ENCODE data around the gene RNF34.

RNF34 gene

DNA sequence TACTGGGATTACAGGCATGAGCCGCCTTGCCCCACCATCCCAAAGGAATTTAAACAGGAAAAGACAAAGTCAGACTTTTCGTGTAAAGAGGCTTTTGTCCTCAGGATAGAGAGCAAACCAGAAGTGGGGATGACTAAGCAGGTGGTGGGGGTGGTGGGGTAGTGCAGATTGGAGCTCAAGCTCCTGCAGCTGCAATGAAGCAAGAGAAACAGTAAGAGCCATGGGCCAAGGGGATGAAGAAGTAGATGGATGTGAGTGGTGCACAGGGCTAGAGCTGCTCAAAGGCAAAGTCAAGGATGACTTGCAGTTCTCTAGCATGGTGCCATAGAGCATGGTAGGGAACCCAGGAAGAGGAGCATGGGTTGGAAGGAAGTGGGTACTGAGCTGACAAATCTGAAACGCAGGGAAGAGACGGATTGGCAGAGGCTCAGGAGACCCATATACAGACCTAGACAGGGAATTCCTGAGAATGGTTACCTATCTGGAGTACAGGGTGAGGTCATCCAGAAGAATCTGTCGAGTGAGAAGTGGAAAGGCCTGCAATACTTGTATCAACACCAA, 11.4 kb upstream of the RNF34 start:
- in situ Hi-C loops (cut with MboI; ENCODE audit: low sequenced_read_pairs): no loop called here

DNA sequence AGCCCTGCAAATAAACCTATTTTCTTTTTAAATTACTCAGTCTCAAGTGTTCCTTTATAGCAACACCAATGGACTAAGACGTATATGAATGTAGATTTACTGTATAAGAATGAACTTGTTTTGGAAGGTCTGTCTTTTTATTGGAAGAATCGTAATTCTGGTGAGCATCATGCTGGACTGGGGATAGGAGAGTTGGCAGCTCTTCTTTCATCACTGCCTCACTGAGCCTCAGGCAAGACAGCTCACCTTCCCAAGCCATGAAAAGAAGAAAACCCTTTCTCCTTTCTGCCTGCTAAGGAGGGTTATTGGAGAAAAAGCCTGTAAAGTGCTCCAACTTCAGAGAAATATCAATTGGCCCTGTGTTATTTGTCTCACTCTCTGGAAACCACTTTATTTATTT, 9.1 kb upstream of the RNF34 start:
- in situ Hi-C loops (cut with MboI; ENCODE audit: low sequenced_read_pairs): no loop called here

DNA sequence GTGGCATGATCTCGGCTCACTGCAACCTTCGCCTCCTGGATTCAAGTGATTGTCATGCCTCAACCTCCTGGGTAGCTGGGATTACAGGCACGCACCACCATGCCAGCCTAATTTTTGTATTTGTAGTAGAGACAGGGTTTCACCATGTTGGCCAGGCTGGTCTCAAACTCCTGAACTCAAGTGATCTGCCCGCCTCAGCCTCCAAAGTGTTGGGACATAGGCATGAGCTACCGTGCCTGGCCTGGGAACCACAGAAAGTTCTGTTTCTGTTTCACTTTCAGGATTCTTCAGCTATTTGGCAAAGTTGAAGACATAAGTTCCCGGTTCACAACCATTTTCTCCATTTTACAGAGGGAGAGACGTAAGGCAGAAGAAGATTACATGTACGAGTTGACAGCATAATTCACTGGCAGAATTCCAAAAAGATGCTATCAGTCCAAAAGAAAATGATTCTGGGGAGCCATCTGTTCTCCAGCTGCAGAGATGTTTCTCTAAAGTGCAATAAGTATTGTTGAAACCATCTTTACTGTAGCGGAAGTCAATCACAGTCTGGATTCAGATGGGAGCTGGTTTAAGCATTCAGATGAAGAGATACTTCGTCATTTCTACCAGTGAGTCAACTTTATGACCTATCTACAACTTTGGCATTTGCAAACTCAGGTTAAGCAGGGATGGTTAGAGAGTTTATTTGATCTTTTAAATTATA, 8.1 kb upstream of the RNF34 start:
- in situ Hi-C loops (cut with MboI; ENCODE audit: low sequenced_read_pairs): no loop called here

DNA sequence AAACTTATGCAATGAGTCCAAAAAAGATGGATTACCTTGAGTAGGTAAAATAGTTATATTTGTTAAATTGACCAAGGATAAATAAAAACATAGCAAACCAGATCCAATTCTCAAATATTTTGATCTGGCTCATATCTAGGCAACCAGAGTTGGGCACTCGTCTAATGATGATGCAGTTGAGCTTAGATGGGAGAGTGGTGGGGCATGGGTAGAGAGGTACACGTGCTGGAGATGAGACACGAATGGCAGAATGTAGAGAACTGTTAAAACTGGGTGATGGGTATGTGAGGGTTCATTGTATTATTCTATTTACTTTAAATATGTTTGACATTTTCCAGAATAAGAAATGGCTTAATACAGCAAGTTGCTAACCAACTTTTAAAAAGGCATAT, 7.6 kb upstream of the RNF34 start:
- in situ Hi-C loops (cut with MboI; ENCODE audit: low sequenced_read_pairs): no loop called here

DNA sequence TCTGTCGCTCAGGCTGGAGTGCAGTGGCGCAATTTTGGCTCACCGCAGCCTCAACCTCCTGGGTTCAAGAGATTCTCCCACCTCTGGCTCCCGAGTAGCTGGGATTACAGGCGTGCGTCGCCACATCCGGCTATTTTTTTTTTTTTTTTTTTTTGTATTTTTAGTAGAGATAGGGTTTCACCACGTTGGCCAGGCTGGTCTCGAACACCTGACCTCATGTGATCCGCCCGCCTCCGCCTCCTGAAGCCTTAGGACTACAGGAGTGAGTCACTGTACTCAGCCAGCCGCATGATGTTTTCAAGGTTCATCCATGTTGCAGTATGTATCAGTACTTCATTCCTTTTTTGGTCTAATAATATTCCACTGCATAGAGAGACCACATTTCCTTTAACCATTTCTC, 2.4 kb upstream of the RNF34 start:
- in situ Hi-C loops (cut with MboI; ENCODE audit: low sequenced_read_pairs): no loop called here

DNA sequence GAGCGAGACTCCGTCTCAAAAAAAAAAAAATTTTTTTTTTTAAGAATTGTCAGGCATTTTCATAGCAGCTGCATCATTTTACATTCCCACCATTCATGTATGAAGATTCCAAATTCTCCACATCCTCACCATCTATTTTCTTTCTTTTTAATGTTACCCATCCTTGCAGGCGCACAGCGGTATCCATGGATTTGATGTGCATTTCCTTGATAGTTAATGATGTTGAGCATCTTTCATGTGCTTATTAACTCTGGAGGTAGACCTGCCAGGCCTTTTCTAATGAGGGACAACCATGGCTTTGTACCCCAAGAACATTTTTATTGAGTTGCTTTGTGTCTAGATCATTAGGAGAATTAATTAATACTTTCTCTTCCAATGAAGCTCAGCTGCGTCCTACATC, 1.6 kb upstream of the RNF34 start:
- in situ Hi-C loops (cut with MboI; ENCODE audit: low sequenced_read_pairs): no loop called here

DNA sequence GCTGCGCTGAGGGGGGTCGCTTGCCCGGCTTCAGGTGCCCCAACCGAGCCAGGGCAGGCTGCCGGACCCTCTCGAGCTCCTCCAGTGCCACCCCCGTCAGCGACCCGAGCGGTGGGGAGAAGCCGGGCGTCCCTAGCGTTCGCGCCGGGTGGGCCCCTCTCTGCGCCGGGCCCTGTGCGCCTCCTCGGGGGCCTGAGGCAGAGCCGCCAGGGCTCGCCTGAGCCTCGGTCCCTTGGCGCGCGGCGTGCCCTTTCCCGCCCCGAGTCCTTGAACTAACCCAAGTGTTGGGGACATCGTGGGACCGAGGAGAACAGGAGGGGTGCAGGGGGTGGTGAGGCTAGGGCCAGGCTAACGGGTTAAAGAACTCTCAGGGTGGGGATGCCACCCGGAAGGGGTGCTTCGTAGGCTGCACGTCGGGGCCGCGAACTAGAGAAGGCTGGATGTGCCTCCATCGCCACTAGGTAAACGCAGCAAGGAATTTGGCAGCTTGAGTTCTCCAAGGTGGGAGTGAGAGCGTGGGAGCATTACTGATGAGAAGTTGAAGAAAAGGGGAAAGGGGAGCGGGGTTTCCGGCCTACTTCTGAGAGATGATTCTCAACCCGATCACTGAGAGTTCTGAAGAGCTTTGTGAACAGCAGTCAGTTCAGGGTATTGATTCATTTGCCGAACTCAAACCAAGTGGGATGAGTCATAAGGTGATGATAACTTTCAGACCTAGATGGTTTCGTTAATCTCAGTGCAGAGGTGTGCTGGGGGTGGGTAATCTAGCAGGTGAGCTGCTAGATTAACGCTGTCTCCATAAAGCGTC, 618 bp downstream of the RNF34 start:
- in situ Hi-C loops (cut with MboI; ENCODE audit: low sequenced_read_pairs): no loop called here

DNA sequence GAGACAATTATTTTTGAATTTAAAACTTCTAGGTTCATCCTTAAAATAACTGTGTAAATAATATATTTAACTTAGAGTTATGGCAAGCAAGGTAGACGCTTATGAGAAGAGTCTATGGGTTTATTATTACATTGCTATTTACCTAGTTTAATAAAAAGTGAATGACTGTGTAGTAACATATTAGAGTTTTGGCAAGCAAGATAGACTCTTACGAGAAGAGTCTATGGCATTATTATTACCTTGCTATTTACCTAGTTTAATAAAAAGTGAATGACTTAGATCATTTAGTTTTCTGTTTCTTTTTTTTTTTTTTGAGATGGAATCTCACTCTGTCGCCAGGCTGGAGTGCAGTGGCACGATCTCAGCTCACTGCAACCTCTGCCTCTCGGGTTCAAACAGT, 3.8 kb downstream of the RNF34 start:
- in situ Hi-C loops (cut with MboI; ENCODE audit: low sequenced_read_pairs): no loop called here

DNA sequence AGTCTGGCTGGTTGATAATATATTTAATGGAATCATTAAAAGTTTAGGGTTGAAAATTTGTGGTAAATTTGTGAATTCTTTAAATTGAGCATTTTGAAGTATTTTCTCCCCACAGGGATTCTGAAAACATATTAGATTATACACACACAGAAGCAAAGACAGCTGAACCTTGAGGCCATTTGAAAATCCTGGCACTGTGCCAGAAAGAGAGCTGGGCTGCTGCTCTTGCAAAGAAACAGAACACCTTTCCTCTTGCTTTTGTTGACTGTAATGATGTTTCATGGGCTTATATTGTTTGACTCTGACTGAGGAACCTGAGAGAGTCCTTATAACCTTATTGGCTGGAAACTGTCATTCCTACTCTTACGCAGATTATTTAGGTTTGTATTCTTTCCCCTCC, 4.8 kb downstream of the RNF34 start:
- in situ Hi-C loops (cut with MboI; ENCODE audit: low sequenced_read_pairs): no loop called here

DNA sequence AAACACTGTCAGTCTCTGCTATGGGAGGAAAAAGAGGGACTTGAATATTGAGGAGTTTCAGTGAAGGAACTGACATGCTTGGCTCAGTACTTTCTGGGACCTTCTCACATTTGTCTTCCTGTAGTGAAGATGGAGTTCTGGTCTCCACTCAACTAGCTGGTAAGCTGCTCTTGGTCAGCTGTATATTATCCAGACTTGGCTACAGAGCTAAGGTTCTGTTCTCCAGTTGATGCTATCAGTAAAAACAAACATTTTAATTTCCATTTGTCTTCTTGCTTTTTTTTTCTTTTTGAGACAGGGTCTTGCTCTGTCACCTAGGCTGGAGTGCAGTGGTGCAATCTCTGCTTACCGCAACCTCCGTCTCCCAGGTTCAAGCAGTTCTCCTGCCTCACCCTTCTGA, 5.3 kb downstream of the RNF34 start:
- in situ Hi-C loops (cut with MboI; ENCODE audit: low sequenced_read_pairs): no loop called here

DNA sequence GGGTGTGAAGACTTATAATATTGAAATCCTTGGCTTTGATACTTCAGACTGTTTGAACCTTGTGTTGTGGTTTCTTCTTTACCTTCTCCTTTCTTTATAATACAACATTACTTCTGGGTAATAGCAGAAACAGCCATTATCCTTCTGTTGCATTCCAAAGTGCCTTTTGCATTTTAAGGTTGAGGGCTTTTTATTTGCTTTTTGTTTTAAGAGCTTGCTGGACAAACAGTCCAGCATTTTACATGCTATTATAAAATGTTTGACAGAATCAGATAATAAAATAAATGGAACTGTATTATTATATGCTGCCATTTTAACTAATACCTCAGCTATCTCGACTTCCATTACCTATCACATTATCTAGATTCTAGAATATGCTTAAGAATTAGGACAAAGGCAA, 14.0 kb downstream of the RNF34 start:
- in situ Hi-C loops (cut with MboI; ENCODE audit: low sequenced_read_pairs): no loop called here

DNA sequence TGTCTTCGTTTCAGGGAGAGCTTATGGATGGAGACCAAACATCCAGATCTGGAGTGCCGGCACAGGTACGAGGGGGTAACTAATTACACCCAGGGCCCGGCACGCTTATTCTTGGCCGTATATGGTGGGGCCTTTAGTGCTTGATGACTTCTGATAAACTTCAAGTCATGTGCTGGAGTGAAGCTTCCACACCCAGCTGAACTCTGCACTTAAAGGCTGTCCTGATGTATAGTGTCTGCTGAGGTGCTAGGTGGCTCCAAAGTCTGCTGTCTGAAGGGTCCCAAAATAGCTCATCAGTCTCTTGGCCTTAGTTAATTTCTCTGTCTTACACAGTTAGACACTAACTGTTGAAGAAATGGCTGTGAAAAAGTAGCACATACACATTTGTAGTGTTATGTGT, 17.9 kb downstream of the RNF34 start:
- in situ Hi-C loops (cut with MboI; ENCODE audit: low sequenced_read_pairs): no loop called here

DNA sequence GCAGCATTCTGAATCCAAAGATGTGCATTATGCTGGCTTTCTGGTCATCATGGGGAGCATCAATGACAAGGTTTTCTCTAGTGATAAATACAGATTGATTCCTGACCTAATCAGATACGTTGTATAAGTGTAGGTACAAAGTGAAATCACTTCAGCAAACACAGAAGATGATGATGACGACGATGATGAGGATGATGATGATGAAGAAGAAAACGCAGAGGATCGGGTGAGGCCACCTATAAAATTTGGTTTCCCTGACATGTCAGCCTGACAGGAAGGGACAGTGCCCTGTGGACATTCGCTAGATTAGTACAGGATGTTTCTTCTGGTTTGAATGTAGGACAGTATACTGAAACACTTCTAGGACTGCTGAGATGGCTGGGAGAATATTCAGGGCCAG, 20.2 kb downstream of the RNF34 start:
- in situ Hi-C loops (cut with MboI; ENCODE audit: low sequenced_read_pairs): no loop called here

DNA sequence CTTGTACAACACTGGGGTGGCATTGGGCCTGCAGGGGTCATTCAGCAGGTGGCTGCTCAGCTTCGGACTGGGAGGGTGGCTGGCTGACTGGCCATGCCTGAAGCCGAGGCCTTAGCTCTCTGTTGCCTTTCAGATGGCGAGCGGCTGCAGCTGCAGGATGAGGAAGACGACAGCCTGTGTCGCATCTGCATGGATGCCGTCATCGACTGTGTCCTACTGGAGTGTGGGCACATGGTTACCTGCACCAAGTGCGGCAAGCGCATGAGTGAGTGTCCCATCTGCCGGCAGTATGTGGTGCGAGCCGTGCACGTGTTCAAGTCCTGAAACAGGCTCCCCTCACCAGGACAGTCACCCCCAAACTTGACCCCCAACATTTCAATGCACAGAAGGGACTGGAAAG, 23.3 kb downstream of the RNF34 start:
- in situ Hi-C loops (cut with MboI; ENCODE audit: low sequenced_read_pairs): no loop called here

DNA sequence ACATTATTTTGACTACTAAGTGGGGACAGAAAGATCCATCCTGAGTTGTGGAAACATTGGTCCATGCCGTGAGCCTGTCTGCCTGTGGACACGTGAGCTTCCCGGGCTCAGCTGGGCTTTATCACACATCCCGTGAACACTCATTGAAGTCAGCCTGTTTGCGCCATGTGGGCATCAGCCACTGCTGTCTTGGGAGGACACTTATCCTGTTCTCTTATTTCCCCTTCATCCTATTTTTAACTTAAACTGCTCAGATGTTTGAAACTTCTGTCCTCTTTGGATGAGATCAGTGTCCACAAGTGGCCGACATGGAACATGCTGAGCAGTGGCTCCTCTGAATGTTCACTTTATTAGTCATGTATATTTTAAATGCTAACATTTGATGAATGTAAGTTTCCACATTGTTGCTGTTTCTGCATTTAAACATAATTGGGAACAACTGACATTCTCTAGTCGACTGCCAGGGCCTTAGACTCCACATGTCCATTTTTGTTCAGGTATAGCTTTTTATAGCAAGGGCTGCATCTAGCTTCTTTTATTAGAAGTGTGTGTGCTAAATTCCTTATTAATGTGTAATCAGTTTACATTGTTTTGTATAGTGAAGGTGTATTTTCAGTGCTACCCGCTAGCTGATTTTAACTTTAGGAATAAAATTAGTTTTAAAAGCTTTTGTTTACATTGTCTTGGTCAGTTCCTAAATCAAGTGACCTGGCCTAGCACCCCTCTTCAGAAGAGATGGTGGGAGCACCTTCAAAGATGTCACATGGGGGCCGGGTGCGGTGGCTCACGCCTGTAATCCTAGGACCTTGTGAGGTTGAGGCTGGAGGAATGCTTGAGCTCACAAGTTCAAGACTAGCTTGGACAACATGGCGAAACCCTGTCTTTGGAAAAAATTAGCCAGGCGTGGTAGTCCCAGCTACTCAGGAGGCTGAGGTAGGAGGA, 24.0 kb downstream of the RNF34 start:
- in situ Hi-C loops (cut with MboI; ENCODE audit: low sequenced_read_pairs): no loop called here

DNA sequence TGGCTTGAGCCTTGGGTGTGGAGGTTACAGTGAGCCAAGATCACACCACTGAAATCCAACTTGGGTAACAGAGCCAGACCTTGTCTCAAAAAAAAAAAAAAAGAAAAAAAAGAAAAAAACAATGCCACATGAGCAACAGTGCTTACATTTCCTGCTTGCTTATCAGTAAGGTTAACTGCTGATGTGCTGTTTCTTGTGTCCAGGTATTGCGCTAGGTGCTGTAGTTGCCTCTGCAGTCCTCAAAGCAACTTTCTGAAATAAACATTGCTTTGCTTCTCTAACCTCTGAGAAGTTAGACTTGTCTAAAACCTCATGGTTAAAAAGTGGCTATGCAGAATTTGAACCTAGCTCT, 24.7 kb downstream of the RNF34 start:
- in situ Hi-C loops (cut with MboI; ENCODE audit: low sequenced_read_pairs): no loop called here

DNA sequence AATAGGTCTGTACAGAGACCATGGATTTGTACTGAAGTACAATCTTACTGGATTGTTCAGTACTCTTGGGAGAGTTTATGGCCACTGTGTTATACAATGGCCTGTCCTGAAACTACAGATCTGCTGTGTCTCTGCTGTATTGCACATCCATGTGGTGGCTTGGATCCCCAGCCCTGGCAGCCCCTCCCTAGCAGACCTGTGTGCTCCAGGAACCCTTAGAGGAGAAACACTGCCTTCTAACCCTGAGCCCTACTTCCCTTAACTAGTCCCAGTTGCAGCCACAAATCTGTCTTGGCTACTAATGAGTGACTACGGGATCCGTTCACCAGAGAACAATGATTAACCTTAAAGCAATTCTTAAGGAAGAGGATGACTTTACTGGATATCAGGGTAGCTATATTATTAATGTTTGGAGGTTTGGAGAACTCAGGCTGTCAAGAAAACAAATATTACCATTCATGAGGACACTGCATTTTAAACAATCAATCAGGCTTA, 27.7 kb downstream of the RNF34 start:
- in situ Hi-C loops (cut with MboI; ENCODE audit: low sequenced_read_pairs): no loop called here

DNA sequence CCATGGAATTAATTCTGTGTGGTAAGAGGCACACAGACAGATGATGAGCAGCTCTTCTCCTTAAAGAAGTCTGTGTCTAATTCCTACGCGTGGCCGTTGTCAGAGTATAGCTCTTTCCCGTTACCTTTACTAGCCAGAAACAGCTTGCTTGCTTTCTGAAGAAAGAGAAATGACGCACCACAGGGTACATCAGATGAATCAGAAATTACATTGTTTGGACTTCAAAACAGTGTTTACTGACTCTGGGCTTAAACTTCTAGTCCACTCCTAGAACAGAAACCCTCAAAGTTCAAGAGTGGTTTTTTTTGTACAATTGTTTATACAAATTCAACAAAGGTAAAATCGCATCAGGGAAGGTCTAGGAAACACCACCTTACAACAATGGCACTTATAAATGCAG, 29.0 kb downstream of the RNF34 start:
- in situ Hi-C loops (cut with MboI; ENCODE audit: low sequenced_read_pairs): no loop called here

DNA sequence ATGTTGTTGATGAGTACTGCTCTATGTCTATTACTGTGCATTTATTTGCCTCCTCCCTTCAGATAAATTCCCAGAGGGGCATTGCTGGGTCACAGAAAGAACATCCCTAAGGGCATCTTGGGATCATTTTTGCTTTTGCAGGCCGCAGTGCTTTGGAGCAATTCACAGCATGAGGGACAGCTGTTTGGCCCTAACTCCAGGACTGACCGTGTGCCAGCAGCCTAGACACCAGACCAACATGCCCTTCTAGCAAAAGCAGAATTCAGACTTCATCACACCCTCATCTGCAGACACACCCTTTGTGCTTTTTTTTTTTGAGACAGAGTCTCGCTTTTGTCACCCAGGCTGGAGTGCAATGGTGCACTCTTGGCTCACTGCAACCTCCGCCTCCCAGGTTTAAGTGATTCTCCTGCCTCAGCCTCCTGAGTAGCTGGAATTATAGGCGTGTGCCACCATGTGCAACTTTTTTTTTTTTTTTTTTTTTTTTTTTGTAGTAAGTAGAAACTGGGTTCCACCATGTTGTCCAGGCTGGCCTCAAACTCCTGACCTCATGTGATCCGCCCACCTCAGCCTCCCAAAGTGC, 31.0 kb downstream of the RNF34 start:
- in situ Hi-C loops (cut with MboI; ENCODE audit: low sequenced_read_pairs): no loop called here

DNA sequence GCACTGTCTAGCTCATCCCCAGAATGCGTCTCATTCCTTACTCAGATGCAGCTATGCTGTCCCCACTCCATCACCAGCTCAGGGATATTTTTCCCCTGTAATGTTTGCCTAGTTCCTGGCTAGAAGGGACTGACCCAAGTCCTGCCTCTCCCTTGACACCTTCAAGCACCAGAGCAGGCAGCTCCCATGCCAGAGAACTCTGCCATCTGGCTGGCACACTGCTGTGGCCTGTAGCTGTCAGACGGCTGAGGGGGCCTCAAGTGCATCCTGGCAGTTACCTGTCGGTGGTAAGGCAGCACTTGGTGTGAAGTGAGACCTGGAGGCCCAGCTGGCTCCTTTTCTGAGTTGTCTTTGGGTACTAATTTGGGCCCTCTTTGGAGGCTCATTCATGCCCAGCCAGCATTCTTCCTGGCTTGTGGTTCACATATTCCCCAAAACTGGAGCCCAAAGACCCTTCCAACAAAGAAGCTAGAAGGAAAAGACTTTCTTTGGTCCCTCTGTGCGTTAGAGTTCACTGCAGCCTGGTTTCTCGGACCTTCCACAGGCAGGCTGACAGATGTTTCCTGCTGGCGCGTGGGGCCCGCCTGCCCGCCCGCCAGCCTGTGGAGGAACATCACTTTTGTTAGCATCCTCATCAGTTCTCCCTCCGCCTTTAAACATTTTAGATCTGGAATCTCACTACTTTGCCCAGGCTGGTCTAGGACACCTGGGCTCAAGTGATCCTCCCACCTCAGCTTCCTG, 33.0 kb downstream of the RNF34 start:
- in situ Hi-C loops (cut with MboI; ENCODE audit: low sequenced_read_pairs): no loop called here
